Stimulated activated CD8-positive, alpha-beta memory T cell treated with anti-CD3 and anti-CD28 coated beads, Interleukin-15, amount 100 ng/mL, for 1 hour (primary cell): ENCODE measurements around the gene TMC3.

Experiments used
- DNase-seq: peaks from one replicate; pipeline ENCODE4 v3.0.0-alpha.2; 2020; ENCODE audit warnings: low read depth

The TMC3 gene

DNA sequence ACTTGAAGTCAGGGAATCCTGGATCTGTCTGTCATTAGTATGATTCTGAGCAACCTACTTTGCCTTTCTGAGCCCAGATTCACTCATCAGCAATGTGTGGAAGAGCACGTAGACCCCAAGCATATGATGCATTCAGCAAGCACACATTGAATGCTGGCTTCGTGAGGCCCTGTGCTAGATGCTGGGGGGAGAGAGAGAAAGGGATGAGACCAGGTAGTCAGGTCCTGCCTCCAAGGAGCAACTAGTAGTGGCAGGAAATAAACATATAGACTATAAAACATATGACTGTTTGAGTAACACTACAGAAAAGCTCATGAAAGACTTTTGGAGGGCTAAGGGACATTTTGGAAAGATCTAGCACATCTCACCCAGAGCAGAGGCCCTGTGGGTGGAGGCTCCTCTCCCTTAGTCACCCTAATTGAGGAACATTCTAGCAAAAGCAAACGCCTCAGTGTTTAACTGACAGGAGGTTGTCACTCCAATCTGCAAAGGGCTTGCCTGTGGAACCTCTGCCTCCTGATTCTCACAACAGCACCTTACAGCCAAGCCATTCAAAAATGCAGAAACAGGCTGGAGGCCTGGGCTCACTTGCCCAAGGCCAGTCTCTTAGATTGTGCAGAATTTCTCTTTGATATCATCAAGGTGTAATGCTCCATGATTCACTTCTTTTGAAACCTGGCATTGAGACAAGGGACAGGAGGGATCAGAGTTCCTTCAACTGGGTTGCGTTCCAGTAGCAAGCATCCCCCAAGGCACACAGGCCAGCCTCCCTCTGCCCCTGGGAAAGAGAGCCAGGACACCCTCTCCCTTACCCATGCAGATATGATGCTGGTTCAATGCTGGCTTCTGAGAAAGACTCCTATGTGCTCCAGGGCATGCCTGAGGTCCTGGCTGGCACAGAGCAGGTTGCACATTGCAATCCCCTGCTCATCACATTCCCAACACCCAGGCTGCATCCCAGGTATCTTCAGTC, 76.1 kb downstream of the TMC3 start:
- DNase-seq, result no peak

GRCh38 chr15:81297147-81297572, 76.9 kb downstream of the TMC3 start:
- no peak for DNase-seq

GRCh38 chr15:81296673-81297072, 77.3 kb downstream of the TMC3 start:
- DNase-seq, result peak; percentile 47

- DNase-seq, result no peak
These were observed 77.8 kb downstream of the TMC3 start for GRCh38 chr15:81296186-81296585.

DNA sequence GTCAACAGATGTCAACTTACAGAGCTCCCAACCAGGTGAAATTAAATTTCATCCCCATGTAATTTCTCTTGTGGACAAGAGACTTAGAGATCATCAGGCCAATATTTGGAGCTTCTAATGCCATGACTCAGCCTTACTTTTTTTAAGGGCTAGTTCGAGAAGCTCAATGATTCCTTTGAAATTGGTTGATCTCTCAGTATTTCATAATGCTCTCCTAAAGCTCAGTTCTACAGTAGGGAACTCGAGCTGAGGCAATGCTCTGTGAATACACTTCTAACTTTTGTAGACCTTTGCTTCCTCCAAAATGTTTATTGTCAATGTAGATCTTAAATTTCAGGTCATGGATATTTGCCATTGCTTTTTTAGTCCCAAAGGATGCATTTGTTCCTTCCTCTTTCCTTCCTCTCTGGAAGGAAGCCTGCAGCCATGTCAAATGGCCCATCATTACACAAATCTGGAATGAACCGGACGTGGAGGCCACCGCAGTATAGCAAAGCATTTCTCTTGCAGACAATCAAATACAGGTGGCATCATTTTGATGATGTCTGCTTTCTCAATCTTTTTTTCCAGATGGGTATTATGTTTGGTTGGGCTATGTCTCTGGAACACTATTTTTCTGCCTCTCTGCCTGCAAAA, 78.4 kb downstream of the TMC3 start:
- DNase-seq, result no peak

GRCh38 chr15:81294516-81294880, 79.5 kb downstream of the TMC3 start:
- DNase-seq, result no peak

DNA sequence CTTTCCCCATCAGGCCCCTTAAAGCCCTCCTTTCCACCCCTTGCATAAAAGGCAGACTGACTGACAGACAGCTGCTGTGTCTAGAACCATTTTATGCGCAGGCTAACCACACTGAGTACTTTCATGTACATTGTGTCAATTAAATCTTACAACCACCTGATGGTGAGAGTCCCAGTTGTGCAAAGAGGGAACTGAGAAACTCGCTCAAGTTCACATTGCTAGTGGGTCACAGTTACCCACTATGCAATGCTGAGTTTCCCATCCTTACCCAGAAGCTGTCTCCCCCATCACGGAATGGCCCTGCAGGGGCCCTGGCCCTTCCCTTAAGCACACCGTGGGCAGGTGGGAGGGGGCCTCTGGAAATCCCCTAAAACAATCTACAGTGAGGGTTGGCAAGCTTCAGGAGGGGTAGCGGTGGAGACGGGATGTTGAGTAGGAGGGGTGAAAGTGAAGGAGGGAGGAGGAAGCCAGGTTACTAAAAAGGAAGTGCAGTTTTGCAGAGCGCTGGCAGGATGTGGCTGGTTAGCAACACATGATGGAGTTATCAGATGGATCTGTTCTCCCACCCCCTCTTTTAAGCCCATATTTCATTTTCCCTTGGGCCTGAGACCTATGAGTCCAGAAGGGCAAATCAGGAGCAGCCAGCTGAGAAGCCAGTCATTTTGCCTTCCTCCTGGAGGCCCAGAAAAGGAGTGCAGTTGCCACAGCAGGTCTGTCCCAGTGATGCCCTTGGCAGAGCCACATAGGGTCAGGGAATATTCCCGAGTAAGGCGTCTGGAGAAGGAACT, 80.1 kb downstream of the TMC3 start:
- DNase-seq, result peak; percentile 40

- no peak for DNase-seq
These were observed 81.5 kb downstream of the TMC3 start for GRCh38 chr15:81292523-81293001.

DNA sequence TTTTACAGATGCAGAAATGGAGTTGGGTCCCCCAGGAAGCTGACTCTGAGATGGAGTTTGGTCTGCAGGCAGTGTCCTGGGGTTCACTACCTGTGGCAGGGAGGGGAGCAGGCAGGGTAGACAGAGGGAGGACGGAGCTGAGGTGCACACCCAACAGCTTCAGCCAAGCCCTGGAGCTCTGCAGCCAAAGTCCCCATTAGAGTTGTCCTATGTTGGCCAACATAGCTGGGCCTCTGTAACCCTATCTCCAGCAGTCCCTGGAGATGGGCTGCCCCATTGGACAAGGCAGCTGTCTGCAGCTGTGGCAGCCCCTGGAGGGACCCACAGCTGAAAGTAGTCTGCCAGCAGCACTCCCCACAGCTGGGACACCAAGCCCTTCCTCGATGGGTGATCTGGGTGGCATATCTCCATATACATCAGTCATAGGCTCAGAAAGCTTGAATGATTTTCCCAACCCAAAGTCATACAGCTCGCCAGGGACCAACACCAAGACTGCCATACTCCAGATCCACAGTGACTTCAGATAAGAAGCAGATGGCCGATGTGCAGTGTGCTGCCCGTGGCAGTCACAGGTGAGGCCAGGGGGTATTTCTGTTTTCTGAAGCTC, 82.0 kb downstream of the TMC3 start:
- DNase-seq, result no peak

DNA sequence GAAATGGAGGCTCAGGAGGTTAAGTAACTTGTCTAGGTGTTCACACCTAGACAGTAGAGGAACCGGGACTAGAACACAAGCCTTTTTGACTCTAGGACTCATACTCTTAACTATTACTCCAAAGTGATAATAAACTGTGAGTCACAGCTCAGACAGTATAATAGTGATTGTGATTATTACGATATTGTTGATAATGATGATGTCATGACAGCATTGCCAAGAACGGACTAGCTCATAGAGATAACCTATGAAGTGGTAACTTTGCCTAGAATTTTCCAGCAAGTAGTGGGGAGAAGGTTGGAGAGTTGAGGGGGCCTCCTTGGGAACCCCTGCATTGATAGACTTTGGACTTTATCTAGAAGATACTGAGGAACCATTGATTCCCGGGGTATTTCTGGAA, 84.1 kb downstream of the TMC3 start:
- DNase-seq, result no peak

GRCh38 chr15:81288616-81289015, 85.4 kb downstream of the TMC3 start:
- DNase-seq, result no peak

DNA sequence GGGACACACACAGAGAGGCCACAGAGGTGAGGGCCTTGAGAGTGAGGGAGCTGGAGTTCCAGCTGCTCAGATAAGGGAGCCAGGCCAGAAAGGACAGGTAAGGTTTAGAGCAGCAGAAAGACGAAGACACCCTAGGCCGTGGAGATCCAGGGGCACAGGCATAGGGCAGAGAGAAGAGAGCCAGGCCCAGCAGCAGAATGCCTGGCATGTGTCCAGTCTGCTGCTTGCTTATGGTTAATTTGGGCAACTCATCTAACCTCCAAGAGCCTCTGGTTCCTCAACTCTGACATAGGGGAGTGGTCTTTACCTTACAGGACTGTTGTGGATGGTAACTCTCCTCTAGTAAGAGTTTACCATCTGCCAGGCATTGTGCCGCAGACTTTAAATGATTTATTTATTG, 86.0 kb downstream of the TMC3 start:
- no peak for DNase-seq

DNA sequence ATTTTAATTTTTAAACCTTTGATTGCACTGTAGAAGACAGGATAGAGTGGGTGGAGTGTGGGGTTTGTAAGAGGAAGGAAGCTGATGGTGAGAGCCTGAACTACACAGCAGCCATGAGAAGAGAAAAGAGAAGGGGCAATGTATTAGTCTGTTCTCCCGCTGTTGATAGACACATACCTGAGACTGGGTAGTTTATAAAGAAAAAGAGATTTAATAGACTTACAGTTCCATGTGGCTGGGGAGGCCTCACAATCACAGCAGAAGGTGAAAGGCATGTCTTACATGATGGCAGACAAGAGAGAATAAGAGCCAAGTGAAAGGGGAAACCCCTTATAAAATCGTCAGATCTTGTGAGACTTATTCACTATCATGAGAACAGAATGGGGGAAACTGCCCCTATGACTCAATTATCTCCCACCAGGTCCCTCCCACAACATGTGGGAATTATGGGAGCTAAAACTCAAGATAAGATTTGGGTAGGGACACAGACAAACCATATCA, 87.3 kb downstream of the TMC3 start:
- no peak for DNase-seq

- DNase-seq, result no peak
These were observed 88.6 kb downstream of the TMC3 start for GRCh38 chr15:81285461-81285860.

DNA sequence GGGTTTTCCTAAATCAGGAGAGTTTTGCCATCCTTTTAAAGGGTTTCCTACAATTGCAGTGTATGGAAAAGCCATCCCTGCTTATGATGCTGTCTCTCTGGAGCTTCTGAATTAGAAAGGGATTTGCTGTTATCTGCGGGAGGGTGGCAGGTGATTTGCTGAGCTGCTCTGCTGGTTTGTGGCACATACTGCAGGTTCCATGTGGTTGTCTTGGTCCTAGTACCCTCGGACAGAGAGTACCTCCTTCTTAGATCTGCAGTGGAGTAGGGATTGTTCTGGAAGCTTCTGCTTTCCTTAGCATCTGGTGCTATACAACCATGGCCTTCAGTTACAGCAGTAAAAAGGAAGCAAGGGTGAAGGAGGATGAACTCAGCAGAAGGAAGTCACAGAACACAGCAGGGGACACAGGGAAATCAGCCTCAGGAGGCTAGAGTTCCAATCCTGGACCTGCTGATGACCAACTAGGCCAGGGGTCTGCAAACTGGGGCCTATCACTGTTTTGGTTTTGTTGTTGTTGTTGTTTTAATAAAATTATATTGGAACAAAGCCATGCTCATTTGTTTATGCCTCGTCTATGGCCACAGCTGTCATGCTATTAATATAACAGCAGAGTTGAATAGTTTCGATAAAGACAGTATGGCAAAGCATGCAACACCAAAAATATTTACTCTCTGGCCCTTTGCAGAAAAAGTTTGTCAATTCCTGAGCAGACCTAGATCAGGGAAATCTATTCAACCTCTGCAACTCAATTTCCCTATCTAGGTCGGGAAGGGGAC, 89.6 kb downstream of the TMC3 start:
- DNase-seq, result no peak

DNA sequence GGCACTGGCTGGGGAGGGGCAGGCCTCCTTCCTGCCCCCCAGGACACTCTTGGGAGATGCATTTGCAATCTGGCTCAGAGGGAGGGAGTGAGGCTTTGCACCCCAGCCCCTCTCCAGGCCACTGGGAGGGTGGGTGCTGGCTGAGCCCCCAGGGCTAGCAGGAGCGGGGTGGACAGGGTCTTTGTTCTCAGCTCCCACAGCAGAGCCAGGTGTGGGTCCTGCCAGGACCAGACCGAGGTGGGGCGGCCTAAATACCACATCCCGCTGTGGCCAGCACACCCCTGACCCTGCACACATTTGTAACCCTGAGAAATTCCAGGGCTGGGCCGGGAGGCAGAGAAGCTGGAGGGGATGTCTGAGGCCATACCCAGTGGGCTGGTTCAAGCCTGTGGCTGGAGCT, 91.1 kb downstream of the TMC3 start:
- DNase-seq, result no peak

DNA sequence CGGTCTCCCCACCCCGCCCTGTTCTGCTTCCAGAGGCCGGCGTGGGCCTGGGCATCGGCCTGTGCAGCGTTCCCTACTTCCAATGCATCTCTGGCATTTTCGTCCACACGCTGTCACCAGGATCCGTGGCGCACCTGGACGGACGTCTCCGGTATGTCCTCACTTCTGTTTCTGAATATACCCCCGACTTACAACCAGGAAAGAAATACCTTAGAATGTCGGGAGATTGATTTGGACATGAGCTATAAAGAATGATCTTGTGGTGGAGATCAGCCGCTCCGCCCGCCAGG, 91.5 kb downstream of the TMC3 start:
- no peak for DNase-seq

GRCh38 chr15:81281766-81282605, 92.0 kb downstream of the TMC3 start:
- no peak for DNase-seq

DNA sequence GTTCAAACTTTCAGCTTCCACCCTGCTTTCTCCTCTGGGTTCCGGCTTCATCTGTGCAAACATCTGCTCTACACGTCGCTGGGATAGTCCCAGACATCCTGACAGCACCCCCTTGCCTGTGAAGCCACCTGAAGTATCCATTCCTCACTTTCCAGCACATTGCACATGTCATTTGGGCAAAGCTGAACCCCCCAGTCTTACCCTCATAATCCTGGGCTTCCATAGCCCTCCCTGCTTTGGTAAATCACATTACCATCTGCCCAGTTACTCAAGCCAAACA, 92.6 kb downstream of the TMC3 start:
- DNase-seq, result no peak
